ENCODE data around the gene DUSP10.

The DUSP10 gene

DNA sequence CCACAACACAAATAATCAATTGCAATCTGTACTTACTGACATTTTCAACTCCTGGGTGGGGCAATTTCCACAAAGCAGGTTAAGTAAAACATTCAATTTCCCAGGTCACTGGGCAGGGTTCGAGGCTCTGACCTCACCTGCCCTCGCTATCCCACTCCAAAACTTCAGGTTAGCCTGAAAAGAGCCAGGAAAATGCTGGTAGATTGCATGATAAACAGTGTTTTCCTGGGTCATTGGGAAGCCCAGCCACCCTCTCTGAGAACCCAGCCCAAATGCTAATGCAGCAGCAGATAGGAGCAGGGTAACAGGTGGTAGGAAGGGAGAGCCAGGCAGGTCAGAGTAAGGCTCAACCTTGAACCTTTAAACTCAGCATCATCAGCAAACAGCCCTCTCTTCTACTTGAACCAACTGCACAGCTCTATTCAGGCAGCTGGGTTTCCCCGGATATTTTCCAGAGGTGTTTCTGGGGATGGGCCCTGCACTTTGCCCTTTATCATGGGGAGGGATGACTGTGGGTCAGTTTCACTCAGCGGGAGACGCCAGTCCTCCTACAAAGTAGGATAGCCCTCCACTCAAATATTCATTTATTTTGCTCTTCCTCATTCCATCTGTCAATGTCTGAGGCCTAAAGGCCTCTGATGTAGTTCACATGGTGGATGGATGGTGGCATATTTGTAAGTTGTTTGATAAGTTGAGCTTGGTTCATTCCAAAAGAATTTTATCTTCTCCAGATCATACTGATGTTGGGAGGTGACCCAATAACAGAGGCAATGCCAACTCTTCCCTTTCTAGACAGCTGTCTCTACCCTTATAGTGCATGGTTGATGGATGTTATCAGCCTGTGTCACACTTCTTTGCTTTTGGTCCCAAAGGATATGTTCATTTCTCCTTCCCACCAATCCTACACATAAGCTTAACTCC is 65.7 kb downstream of the DUSP10 start:
- Histone ChIP-seq H3K4me3 (ENCODE audit: low read depth, low read length, poor library complexity, severe bottlenecking) (no peak overlapping the region), H2AFZ (ENCODE audit: low read length) (no peak overlapping the region), H3K36me3 (ENCODE audit: insufficient read depth, low read length) (no peaks in the 10 kb centered on the region), H3K9ac (ENCODE audit: low read length) (no peak overlapping the region), H3K27ac (ENCODE audit: low read depth, low read length, poor library complexity, severe bottlenecking) (no peak overlapping the region), H3K79me2 (ENCODE audit: insufficient read depth, low read length) (no peaks in the 10 kb centered on the region), H3K27me3 (ENCODE audit: insufficient read depth, low read length) (no peaks in the 10 kb centered on the region), H3F3A (ENCODE audit: insufficient read depth, low read length) (no peaks in the 10 kb centered on the region), H3K4me2 (ENCODE audit: low read length) (no peak overlapping the region), H3K4me1 (ENCODE audit: insufficient read depth, low read length, severe bottlenecking) (no peaks in the 10 kb centered on the region), H3K9me3 (ENCODE audit: low read length) (peaks cover 4% of the 10 kb centered on the region; the same call in 1 of the 2 replicates), H3K9me2 (ENCODE audit: low read depth, low read length) (no peaks in the 10 kb centered on the region), H4K20me1 (ENCODE audit: insufficient read depth, low read length) (no peaks in the 10 kb centered on the region)
- TF ChIP-seq, protein P1, sequence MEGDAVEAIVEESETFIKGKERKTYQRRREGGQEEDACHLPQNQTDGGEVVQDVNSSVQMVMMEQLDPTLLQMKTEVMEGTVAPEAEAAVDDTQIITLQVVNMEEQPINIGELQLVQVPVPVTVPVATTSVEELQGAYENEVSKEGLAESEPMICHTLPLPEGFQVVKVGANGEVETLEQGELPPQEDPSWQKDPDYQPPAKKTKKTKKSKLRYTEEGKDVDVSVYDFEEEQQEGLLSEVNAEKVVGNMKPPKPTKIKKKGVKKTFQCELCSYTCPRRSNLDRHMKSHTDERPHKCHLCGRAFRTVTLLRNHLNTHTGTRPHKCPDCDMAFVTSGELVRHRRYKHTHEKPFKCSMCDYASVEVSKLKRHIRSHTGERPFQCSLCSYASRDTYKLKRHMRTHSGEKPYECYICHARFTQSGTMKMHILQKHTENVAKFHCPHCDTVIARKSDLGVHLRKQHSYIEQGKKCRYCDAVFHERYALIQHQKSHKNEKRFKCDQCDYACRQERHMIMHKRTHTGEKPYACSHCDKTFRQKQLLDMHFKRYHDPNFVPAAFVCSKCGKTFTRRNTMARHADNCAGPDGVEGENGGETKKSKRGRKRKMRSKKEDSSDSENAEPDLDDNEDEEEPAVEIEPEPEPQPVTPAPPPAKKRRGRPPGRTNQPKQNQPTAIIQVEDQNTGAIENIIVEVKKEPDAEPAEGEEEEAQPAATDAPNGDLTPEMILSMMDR (IDR thresholded peaks at IDR 0.05; ENCODE audit: low read length) = no peak
- TF ChIP-seq EZH2 (IDR thresholded peaks at IDR 0.05; ENCODE audit: borderline replicate concordance, low read length) = no peak

DNA sequence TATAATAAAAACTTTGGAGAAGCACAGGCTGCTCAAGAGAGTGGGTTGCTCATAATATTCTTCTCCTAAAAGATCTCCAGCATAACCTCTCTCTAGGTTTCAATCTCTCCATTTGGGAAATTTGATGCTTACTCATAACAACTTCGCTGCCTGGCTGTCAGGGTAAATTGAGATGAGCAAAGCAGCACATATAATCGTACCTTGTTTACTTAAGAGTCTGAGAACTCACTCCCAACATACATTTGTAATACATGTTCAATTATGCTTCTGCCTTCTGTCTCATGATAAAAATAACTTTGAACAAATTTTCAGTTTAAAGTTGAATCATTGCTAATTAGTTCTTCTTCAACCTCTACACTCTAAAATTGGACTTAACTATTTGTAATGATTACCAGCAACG is 68.9 kb downstream of the DUSP10 start:
- no peaks in the 10 kb centered on the region for H3K9me3 ChIP-seq (ENCODE audit: low read length)
- H3K27me3 ChIP-seq (ENCODE audit: insufficient read depth, low read length) = no peaks in the 10 kb centered on the region
- no peaks in the 10 kb centered on the region for H4K20me1 ChIP-seq (ENCODE audit: insufficient read depth, low read length)
- no peak overlapping the region for H3K4me2 ChIP-seq (ENCODE audit: low read length)
- H3F3A ChIP-seq (ENCODE audit: insufficient read depth, low read length) = no peaks in the 10 kb centered on the region
- TF ChIP-seq, protein P1 (IDR thresholded peaks at IDR 0.05; ENCODE audit: low read length) = no peak
- no peak for TF ChIP-seq EZH2 (IDR thresholded peaks at IDR 0.05; ENCODE audit: borderline replicate concordance, low read length)
- no peak overlapping the region for H3K27ac ChIP-seq (ENCODE audit: low read depth, low read length, poor library complexity, severe bottlenecking)
- H2AFZ ChIP-seq (ENCODE audit: low read length) = no peak overlapping the region
- H3K4me1 ChIP-seq (ENCODE audit: insufficient read depth, low read length, severe bottlenecking) = no peaks in the 10 kb centered on the region
- no peaks in the 10 kb centered on the region for H3K36me3 ChIP-seq (ENCODE audit: insufficient read depth, low read length)
- H3K79me2 ChIP-seq (ENCODE audit: insufficient read depth, low read length) = no peaks in the 10 kb centered on the region
- H3K9ac ChIP-seq (ENCODE audit: low read length) = no peak overlapping the region
- no peaks in the 10 kb centered on the region for H3K9me2 ChIP-seq (ENCODE audit: low read depth, low read length)
- no peak overlapping the region for H3K4me3 ChIP-seq (ENCODE audit: low read depth, low read length, poor library complexity, severe bottlenecking)

DNA sequence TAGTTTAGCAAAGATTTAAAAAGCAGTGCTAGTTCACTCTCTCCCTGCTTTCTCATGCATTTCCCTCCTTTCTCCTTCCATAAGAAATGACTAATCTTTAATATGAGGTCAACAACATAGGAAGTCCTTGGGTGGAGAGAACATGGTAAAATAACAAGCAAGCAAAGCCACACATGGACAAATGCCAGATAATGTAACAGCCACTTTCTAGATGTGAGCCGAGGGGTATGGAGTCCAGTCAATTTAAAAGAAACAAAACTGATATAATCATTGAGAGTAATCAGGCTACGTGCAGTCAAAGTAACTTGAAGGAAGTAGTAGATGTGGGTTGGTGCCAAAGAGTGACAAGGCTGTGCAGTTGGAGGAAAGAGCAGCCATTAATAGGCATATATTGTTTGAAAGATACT is 69.6 kb downstream of the DUSP10 start:
- Histone ChIP-seq H3K9ac (ENCODE audit: low read length) (no peak overlapping the region), H3K79me2 (ENCODE audit: insufficient read depth, low read length) (no peaks in the 10 kb centered on the region), H3K9me2 (ENCODE audit: low read depth, low read length) (no peaks in the 10 kb centered on the region), H3K36me3 (ENCODE audit: insufficient read depth, low read length) (no peaks in the 10 kb centered on the region), H4K20me1 (ENCODE audit: insufficient read depth, low read length) (no peaks in the 10 kb centered on the region), H3K4me3 (ENCODE audit: low read depth, low read length, poor library complexity, severe bottlenecking) (no peak overlapping the region), H3K4me2 (ENCODE audit: low read length) (no peak overlapping the region), H3K9me3 (ENCODE audit: low read length) (no peaks in the 10 kb centered on the region), H3K4me1 (ENCODE audit: insufficient read depth, low read length, severe bottlenecking) (no peaks in the 10 kb centered on the region), H3K27ac (ENCODE audit: low read depth, low read length, poor library complexity, severe bottlenecking) (no peak overlapping the region), H2AFZ (ENCODE audit: low read length) (no peak overlapping the region), H3K27me3 (ENCODE audit: insufficient read depth, low read length) (no peaks in the 10 kb centered on the region), H3F3A (ENCODE audit: insufficient read depth, low read length) (no peaks in the 10 kb centered on the region)
- TF ChIP-seq, protein P1 (IDR thresholded peaks at IDR 0.05; ENCODE audit: low read length) = no peak
- TF ChIP-seq EZH2 (IDR thresholded peaks at IDR 0.05; ENCODE audit: borderline replicate concordance, low read length) = no peak

All from OCI-LY1 (cell line).